ENCODE measurements around the gene AOPEP.

Gene AOPEP

DNA sequence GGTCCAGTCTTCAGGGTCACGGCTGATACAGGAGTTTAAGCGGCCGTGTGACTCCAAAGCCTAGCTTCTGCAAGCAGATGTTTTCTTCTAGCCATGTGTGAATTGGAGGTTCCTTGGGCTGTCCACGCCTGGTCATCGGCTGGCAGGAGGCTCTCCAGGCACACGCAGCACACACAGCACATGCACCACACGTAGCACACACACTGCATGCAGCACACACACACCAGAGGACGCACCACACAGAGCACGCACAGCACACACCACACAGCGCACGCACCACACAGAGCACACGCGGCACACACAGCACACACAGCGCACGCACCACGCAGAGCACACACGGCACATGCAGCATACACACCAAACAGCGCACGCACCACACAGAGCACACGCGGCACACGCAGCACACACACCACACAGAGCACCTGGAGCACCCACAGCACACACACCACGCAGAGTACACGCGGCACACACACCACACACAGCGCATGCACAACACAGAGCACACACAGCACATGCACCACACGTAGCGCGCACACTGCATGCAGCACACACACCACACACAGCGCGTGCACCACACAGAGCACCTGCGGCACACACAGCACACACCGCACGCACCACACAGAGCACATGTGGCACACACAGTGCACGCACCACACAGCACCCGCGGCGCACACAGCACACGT lies 356.7 kb downstream of the AOPEP start:
- DNase-seq (ENCODE audit: insufficient read length, low spot score) = no peak
- FAIRE-seq = no peak
- no peak for TF ChIP-seq POLR2A (IDR thresholded peaks at IDR 0.05; ENCODE audit: low read depth, low read length)

DNA sequence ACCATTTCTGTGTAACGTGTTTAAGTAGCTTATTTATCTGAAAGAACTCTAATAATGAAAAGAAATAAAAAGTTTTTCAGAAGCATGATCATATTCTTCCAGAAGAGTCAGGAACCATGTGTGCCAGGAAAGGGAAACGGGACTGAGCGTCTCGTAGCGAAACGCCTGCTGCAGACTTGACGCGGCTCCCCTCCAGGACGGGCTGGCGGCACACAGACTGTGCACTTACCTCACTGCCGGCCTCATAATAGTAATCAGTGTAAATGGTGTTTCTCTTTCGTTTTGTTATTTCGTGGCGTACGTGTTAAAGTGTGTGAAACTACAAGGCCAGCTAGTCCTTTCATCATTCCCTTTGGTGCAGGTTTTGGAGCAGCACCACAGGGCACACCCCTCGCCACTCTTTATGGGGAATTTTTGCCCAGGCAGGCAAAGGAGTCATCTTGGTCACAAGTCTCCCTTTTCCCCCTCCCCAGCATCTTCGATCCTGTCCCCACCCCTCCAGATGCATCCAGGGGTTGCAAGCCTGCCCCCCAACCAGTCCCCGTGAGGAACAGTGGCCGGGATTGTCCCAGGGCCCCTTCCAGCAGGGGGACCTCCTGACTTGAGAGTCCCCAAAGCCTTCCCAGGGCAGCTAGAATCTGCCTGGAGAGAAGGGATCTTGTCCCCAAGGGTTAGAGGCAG lies 357.9 kb downstream of the AOPEP start:
- no peak for FAIRE-seq
- no peak for DNase-seq (ENCODE audit: insufficient read length, low spot score)
- no peak for TF ChIP-seq POLR2A (IDR thresholded peaks at IDR 0.05; ENCODE audit: low read depth, low read length)

DNA sequence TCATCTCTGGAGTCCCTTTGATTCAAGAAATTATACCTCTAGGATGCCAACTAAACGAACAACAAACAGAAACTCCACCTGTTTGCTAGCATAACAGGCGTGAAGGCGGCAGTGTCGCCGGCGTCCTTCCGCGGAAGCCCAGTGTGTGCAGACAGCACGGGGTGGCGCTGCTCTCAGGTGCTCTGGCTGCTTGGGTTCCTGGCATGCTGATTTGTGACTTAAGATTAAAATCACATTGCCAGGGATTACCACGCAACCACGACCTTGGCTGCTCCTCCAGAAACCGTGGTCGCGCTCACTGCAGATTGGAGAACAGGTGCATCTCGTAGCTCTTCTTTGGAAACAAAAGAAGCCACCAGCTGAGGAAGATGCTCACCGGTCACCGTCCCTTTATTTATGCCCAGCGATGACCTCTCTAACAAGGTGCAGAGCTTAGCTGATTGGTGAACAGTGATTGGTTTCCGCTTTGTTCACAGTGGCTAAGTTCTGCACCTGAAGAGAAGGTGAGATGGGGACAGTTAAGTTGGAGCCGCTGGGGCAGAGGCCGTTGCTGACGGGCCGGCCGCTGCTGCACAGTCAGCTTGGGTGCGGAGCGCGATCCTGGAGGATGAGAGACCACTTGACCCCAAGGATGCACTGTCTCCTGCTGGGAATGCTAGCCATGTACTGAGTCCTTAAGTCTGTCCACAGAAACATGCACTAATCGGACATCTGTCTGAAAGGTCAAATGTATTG lies 358.7 kb downstream of the AOPEP start:
- no peak for TF ChIP-seq POLR2A (IDR thresholded peaks at IDR 0.05; ENCODE audit: low read depth, low read length)
- FAIRE-seq (no peak), DNase-seq (ENCODE audit: insufficient read length, low spot score) (no peak)

- FAIRE-seq (no peak), DNase-seq (ENCODE audit: insufficient read length, low spot score) (no peak)
- no peak for TF ChIP-seq POLR2A (IDR thresholded peaks at IDR 0.05; ENCODE audit: low read depth, low read length)
These were observed 359.5 kb downstream of the AOPEP start for GRCh38 chr9:95085861-95086563.

- DNase-seq (ENCODE audit: insufficient read length, low spot score) (no peak), FAIRE-seq (no peak)
- no peak for TF ChIP-seq POLR2A (IDR thresholded peaks at IDR 0.05; ENCODE audit: low read depth, low read length)
These were observed 360.1 kb downstream of the AOPEP start for GRCh38 chr9:95086564-95086955.

DNA sequence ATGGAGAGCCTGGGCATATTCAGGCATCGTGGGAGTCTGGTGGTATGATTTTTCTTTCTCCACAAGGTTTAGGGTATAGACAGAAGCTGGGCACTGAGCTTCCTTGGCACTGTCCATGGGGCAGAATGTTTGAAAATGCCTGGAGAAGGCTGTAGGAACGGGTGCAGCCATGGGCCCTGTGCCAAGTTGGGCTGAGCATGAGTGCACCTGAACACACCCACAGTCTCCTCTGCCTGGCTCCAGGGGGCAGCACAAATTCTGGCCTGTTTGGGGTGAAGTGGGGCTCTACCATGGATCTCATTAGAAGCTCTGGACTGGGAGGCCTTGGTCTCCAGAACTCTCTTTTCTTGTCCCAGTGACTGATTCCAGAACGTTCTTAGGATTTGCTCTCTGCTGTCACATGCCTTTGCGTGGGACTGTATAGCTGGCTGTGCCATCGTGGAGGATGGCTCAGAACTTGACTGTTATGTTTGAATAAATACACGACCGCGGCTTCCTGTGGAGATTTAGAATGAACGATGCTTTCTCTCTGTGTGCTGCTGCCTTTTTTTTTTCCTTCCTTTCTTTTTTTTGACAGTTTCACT lies 361.3 kb downstream of the AOPEP start:
- no peak for TF ChIP-seq POLR2A (IDR thresholded peaks at IDR 0.05; ENCODE audit: low read depth, low read length)
- FAIRE-seq (no peak), DNase-seq (ENCODE audit: insufficient read length, low spot score) (peak; percentile 66)

DNA sequence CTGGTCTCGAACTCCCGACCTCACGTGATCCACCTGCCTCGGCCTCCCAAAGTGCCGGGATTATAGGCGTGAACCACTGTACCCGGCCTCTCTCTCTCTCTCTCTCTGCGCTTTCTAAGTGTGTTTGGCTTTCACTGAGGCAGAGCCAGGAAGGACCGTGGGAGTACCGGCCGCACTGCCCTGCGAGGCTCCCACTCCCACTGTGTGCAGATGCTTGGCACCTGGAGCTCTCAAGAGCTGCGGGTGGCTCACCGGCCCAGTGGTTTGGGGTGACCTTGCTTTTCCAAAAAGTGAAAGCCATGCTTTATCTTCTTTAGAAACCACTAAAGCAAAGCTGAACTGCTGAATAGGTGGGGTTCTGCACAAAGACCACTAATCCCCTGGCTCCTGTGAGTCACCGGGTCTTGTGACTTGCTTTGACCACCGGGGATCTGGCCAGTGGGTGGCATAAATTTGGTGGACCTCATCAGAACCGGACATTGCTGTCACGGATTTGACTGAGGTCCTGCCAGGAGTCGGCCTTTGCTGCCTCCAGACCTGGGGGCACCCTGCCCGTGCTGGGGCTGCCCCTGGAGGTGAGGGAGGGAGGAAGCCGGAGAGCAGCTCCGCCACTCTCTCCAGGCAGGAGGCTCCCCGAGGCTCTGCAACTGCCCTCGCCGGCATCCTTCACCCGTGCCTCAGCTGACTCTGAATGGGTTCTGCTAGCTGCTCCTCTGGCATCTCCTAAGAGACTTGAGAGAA lies 362.1 kb downstream of the AOPEP start:
- no peak for FAIRE-seq
- TF ChIP-seq POLR2A (IDR thresholded peaks at IDR 0.05; ENCODE audit: low read depth, low read length) = no peak
- DNase-seq (ENCODE audit: insufficient read length, low spot score) = no peak

DNA sequence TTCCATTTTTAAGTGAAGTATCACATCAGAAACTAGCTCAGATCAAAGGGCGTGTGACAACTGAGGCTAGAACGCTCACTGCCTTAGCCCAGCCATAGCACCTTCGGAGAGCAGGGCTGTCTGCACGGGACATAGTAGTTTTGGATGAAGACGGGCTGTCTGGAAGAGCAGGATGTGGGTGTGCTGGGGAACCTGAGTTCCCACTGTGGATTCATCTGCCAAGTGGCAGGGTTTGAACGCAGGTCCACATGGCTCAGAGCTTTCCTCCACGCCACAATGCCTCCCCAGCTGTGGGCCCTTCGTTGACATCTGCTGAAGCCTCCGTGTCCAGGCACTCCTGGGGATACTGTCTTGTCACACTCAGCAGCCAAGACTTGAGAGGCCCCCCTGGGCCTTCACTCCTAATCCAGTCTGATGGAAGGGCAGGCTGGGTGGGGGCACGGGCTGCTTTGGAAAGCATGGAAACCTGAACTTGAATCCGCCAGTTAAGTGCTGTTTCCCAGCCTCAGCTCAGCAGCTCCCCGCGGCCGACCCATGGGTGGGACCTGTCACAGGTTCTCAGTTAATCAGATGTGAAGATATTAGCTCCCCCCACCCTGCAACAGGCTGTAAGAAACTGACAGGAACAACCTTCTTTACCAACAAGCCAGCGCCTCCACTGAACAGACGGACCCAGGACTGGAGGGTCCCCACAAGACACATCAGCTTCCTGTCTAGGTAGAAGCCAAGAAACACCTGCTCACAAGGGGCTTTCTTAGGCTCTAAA lies 362.9 kb downstream of the AOPEP start:
- no peak for FAIRE-seq
- TF ChIP-seq POLR2A (IDR thresholded peaks at IDR 0.05; ENCODE audit: low read depth, low read length) = no peak
- no peak for DNase-seq (ENCODE audit: insufficient read length, low spot score)

DNA sequence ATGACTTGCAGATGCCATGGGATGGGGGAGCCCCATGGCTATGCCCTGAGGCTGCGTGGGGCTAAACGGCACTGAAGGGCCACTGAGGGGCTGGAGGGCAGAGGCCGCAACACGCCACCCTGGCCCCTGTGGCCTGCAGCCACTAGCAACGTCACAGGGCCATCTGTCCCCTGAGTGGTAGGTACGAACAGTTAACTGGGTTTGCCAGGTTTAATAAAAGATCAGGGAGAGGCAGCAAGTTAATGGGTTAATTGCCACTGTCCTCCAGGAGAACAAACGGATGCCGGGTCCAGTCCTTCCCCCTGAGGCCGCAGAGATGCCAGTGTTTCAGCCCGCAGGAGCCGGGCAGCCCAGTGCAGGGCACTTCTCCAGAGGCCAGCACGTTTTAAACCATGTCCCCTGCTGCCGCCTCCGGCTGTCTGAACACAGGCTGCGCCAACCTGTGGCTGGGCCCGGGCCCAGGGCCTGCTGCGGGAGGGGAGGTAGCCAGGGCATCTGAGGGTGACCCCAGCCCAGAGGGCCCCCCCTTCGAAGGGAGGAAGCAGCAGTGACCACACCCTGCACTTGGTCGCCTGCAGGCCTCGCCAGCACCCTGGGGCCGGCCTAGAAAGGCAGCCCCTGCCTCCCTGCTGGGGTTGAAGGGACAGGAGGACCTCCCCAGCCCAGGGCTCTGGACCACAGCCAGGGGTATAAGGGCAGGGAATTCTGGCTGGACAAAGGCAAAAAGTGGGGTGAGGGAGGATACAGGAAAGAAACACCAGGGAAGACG lies 363.7 kb downstream of the AOPEP start:
- FAIRE-seq (no peak), DNase-seq (ENCODE audit: insufficient read length, low spot score) (peak; percentile 60)
- no peak for TF ChIP-seq POLR2A (IDR thresholded peaks at IDR 0.05; ENCODE audit: low read depth, low read length)

- FAIRE-seq (no peak), DNase-seq (ENCODE audit: insufficient read length, low spot score) (no peak)
- TF ChIP-seq POLR2A (IDR thresholded peaks at IDR 0.05; ENCODE audit: low read depth, low read length) = no peak
These were observed 364.5 kb downstream of the AOPEP start for GRCh38 chr9:95090871-95091577.

- DNase-seq (ENCODE audit: insufficient read length, low spot score) = peak; percentile 87
- peak; percentile 58 for FAIRE-seq
- 0 out of 2 replicates have a peak, but pooled peaks have one; percentile 18 for TF ChIP-seq POLR2A (IDR thresholded peaks at IDR 0.05; ENCODE audit: low read depth, low read length)
These were observed 365.2 kb downstream of the AOPEP start for GRCh38 chr9:95091601-95092261.
